ENCODE data around the gene NTM. TPM values are rescaled to one million over a fixed set of nuclear protein-coding genes. Genes with fewer than 3 reads are reported as not detected.

The NTM gene
- total and polyA plus RNA-seq, 2 experiments from 2014 or later, result 1.1 to 1.7 TPM

DNA sequence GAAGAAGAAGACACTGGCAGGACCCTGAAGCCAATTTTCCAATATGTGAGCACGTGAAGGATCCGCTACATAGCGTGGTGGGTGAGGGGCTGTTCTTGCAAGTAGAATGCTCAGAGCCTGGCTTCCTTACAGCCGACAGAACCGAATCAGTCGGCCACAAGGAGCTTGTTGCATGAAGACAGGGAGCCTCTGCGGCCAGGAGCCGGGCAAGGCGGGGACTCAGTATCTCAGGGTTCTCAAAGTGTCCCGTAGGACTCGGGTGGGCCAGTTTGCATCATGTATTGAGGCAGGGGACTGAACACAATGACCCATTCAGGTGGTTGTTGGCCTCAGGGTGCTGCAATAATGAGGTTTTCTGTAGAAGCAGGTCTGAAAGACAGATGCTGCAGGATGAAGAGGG is 289.5 kb downstream of the NTM start:
- no peak for TF ChIP-seq CTCF (IDR thresholded peaks at IDR 0.05; ENCODE audit: low read depth, low read length)
- Histone ChIP-seq H3K9me3 (ENCODE audit: low read depth) (no peaks in the 10 kb centered on the region), H3K4me1 (ENCODE audit: low read depth) (peaks cover 26% of the 10 kb centered on the region), H3K36me3 (no peaks in the 10 kb centered on the region), H3K4me3 (no peak overlapping the region), H3K27ac (no peak overlapping the region), H3K27me3 (no peaks in the 10 kb centered on the region)
- no peak for DNase-seq (ENCODE audit: low read depth in 1 of 2, low spot score in 1 of 2)

DNA sequence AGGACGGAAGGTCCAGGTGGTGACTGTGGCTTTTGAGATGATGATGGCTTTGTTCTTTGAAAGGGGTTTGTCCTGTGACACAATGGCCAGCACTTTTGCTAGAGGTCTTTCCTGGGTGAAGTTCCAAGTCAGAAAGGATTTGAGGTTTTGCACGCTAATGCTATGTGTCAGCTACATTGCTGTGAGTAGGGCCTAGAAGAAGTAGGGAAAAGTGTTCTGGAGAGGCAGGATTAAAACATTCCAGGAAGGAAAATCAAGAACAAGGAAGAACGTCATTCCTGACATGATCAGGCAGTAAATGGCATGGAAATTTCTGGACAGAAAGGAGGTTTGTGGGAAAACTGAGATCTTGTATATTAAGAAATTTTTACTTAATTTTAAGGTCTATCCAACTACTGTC is 290.7 kb downstream of the NTM start:
- H3K27ac ChIP-seq, result no peak overlapping the region
- H3K4me1 ChIP-seq (ENCODE audit: low read depth), result peaks cover 21% of the 10 kb centered on the region
- no peaks in the 10 kb centered on the region for H3K9me3 ChIP-seq (ENCODE audit: low read depth)
- H3K36me3 ChIP-seq, result no peaks in the 10 kb centered on the region
- peak in 1 of 2 donors; percentile 6 for DNase-seq (ENCODE audit: low read depth in 1 of 2, low spot score in 1 of 2)
- TF ChIP-seq CTCF (IDR thresholded peaks at IDR 0.05; ENCODE audit: low read depth, low read length), result no peak
- no peaks in the 10 kb centered on the region for H3K27me3 ChIP-seq
- no peak overlapping the region for H3K4me3 ChIP-seq

DNA sequence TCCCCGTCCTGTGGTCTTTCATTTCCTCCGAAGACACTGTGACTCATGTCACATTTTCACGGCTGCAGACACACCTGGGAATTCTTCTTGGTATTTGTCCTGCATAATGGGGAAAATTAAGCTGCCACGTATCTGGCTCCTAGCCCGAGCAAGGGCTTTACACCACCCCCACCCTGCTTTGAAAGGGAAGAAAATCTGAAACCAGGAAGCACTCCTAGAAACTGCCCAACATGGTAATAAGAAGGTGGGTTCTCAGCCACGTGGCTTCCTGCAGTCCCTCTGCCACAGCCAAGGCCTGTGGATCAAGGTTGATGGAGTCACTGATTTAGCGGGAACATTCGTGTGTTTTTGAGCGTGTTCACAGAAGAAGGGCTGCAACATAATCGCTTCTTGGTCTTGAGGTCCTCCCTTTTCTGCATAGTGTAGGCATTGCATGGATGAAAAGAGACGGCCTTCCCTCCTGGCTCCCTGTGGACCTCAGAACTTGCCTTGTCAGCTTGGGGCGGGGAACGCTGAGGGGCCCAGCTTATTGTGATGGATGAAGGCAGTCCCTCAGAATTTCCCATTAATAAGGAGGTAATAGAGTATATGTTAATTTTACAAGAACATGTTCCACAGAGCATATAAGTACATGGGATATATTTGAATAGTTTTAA is 292.0 kb downstream of the NTM start:
- DNase-seq (ENCODE audit: low read depth in 1 of 2, low spot score in 1 of 2), result no peak
- Histone ChIP-seq H3K4me3 (no peak overlapping the region), H3K27me3 (no peaks in the 10 kb centered on the region), H3K27ac (no peak overlapping the region), H3K4me1 (ENCODE audit: low read depth) (peaks cover 8% of the 10 kb centered on the region), H3K9me3 (ENCODE audit: low read depth) (no peaks in the 10 kb centered on the region), H3K36me3 (no peaks in the 10 kb centered on the region)
- TF ChIP-seq CTCF (IDR thresholded peaks at IDR 0.05; ENCODE audit: low read depth, low read length), result no peak

DNA sequence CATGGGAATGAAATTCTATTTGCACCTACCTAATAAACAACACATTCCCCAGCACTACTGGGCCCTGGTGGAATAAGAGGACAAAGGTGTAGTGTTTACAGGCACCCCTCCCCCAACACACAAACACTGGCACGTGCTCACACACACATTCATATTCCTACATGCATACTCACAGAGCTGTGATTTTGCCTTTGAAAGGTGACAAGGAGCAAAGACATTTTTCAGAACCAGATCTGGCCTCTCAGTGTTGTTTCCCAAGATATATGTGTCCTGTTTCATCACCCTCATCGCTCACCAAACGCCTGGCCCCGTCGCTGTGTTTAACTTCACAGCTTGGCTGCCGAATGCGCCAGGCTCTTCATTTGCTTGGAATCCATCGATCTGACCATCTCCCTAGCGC is 292.6 kb downstream of the NTM start:
- Histone ChIP-seq H3K27me3 (no peaks in the 10 kb centered on the region), H3K36me3 (no peaks in the 10 kb centered on the region), H3K4me1 (ENCODE audit: low read depth) (peaks cover 3% of the 10 kb centered on the region), H3K27ac (no peak overlapping the region), H3K4me3 (no peak overlapping the region), H3K9me3 (ENCODE audit: low read depth) (no peaks in the 10 kb centered on the region)
- DNase-seq (ENCODE audit: low read depth in 1 of 2, low spot score in 1 of 2), result no peak
- no peak for TF ChIP-seq CTCF (IDR thresholded peaks at IDR 0.05; ENCODE audit: low read depth, low read length)

DNA sequence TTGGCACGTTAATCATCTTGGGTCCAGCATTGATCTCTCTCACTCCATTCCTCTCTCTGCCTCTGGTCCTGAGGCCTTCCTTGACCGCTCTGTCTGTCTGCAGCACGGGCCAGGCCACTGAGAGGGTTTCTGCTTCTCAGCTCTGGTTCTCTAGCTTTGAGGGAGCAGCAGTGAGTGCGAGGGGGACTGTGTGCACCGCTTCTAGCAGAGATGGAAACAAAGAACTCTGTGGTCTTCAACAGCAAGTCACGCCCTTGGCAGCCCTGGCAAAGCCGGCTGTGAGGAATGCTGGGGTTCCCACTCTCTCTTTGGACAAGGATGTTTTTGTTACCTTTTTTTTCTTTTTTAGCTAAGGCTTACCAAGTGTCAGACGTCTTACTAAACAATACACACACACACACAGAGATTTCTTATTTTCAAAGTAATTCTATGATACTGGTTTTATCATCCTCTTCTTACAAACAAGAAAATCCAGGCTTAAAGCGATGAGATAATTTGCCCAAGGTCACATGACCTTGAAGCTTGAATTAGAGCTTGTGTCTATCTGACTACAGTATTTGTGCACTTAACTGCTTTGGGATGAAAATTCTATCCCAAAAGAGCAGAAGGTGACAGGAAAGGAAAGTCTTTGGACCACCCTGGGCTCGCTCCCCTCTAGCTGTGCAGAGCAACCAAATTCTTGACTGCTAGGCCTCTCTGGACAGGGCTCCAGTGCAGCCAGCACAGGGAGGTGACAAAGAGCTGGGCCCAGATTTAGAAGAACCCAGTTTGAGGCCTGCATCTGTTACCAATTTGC is 293.2 kb downstream of the NTM start:
- no peaks in the 10 kb centered on the region for H3K27me3 ChIP-seq
- no peak for DNase-seq (ENCODE audit: low read depth in 1 of 2, low spot score in 1 of 2)
- no peak overlapping the region for H3K4me3 ChIP-seq
- no peaks in the 10 kb centered on the region for H3K9me3 ChIP-seq (ENCODE audit: low read depth)
- no peak overlapping the region for H3K27ac ChIP-seq
- no peaks in the 10 kb centered on the region for H3K36me3 ChIP-seq
- no peaks in the 10 kb centered on the region for H3K4me1 ChIP-seq (ENCODE audit: low read depth)
- no peak for TF ChIP-seq CTCF (IDR thresholded peaks at IDR 0.05; ENCODE audit: low read depth, low read length)
